ENCODE results near the gene FAM78B.

The FAM78B gene

DNA sequence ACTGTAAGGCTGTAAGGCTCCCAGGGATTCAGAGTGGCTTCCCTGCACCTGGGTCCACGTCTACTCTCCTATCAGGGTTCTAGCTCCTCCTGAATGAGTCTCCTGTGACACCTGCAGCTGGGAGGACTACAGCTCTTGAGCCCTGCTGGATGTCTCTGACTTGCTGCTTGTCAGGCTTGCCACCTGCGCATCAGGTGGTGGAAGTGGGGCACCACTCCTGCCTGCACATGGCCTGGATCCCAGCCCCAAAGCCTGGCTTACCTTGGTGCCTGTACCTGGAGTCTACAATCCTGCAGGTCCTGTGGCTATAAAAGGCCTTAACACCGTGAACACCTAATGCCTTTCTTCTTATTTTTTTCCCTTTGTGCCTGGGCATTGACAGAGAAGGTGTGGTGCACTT, 82.2 kb downstream of the FAM78B start:
- TF ChIP-seq POLR2AphosphoS5 (IDR thresholded peaks at IDR 0.05; ENCODE audit: low read depth, low read length) (no peak), POLR2A (IDR thresholded peaks at IDR 0.05; ENCODE audit: low read depth, low read length) (no peak), TAF1 (IDR thresholded peaks at IDR 0.05; ENCODE audit: borderline replicate concordance, low read depth, low read length) (no peak)
- no peak for DNase-seq (ENCODE audit: insufficient read length)
- FAIRE-seq, result no peak

DNA sequence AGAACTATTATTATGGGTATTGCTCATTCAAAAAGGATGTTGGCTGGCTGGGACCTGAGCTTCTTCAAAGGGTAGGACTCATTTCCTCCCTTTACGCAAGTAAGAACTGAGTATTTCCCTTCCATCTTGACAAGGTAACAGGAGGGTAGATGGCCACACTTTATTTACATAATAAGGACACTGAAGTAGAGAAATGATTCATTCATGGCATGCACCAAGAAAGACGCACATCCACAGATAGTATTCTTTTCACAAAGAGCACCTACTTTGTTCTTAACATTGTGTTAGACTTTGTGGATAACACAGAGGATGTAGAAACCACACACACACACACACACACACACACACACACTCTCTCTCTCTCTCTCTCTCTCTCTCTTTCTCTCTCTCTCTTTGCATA, 82.9 kb downstream of the FAM78B start:
- peak; percentile 53 for FAIRE-seq
- no peak for DNase-seq (ENCODE audit: insufficient read length)
- TF ChIP-seq POLR2A (IDR thresholded peaks at IDR 0.05; ENCODE audit: low read depth, low read length) (no peak), TAF1 (IDR thresholded peaks at IDR 0.05; ENCODE audit: borderline replicate concordance, low read depth, low read length) (no peak), POLR2AphosphoS5 (IDR thresholded peaks at IDR 0.05; ENCODE audit: low read depth, low read length) (no peak)

- DNase-seq (ENCODE audit: insufficient read length) (no peak), FAIRE-seq (no peak)
- TF ChIP-seq POLR2AphosphoS5 (IDR thresholded peaks at IDR 0.05; ENCODE audit: low read depth, low read length) (no peak), POLR2A (IDR thresholded peaks at IDR 0.05; ENCODE audit: low read depth, low read length) (no peak), TAF1 (IDR thresholded peaks at IDR 0.05; ENCODE audit: borderline replicate concordance, low read depth, low read length) (no peak)
Observed at GRCh38 chr1:166082601-166083000, 84.2 kb downstream of the FAM78B start.

- TF ChIP-seq POLR2A (IDR thresholded peaks at IDR 0.05; ENCODE audit: low read depth, low read length) (no peak), TAF1 (IDR thresholded peaks at IDR 0.05; ENCODE audit: borderline replicate concordance, low read depth, low read length) (no peak), POLR2AphosphoS5 (IDR thresholded peaks at IDR 0.05; ENCODE audit: low read depth, low read length) (no peak)
- FAIRE-seq, result peak; percentile 14
- no peak for DNase-seq (ENCODE audit: insufficient read length)
Observed at GRCh38 chr1:166080967-166081870, 85.6 kb downstream of the FAM78B start.

- FAIRE-seq, result no peak
- DNase-seq (ENCODE audit: insufficient read length), result no peak
- TF ChIP-seq POLR2A (IDR thresholded peaks at IDR 0.05; ENCODE audit: low read depth, low read length) (no peak), POLR2AphosphoS5 (IDR thresholded peaks at IDR 0.05; ENCODE audit: low read depth, low read length) (no peak), TAF1 (IDR thresholded peaks at IDR 0.05; ENCODE audit: borderline replicate concordance, low read depth, low read length) (no peak)
Observed at GRCh38 chr1:166080277-166080966, 86.4 kb downstream of the FAM78B start.

DNA sequence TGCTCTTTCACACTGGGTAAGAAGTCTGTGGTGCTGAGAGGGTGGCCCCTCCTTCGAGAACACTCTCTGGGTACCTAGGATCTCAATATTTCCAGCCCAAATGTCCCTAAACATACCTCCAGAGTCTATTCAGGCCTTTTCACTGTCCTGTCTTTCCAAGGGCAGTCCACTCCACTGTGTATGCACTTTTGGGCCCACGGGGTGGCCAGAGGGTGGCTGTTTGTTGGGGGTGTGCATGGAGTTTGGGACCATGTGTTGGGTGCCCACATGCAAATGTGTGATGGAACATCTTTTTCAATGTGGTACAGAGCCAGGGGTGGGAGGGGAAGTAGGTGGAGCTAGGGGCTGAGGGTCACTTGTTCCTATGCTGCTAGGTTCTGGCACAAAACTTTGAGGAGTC, 87.5 kb downstream of the FAM78B start:
- FAIRE-seq (no peak), DNase-seq (ENCODE audit: insufficient read length) (no peak)
- TF ChIP-seq TAF1 (IDR thresholded peaks at IDR 0.05; ENCODE audit: borderline replicate concordance, low read depth, low read length) (no peak), POLR2AphosphoS5 (IDR thresholded peaks at IDR 0.05; ENCODE audit: low read depth, low read length) (no peak), POLR2A (IDR thresholded peaks at IDR 0.05; ENCODE audit: low read depth, low read length) (no peak)

DNA sequence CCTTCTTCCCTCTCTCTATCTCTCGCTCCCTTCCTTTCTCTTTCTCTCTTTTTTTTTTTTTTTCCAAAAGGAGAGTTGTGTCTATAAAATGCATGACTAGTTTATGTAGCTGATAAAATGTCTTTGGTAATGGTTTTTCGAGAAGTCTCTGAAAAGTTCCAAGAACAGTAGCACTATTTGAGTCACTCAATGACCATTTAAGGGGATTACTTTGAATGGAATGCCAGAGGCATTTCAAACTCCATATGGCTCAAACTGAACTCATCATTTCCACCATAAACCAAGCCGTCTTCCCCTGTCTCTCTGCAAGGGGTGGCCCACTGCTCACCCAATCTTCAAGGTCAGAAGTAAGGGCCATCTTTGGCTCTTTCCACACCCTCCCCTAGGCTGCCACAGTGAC, 93.3 kb downstream of the FAM78B start:
- TF ChIP-seq TAF1 (IDR thresholded peaks at IDR 0.05; ENCODE audit: borderline replicate concordance, low read depth, low read length), result no peak
- TF ChIP-seq POLR2A (IDR thresholded peaks at IDR 0.05; ENCODE audit: low read depth, low read length), result no peak
- TF ChIP-seq POLR2AphosphoS5 (IDR thresholded peaks at IDR 0.05; ENCODE audit: low read depth, low read length), result no peak
- DNase-seq (ENCODE audit: insufficient read length) (no peak), FAIRE-seq (no peak)

- no peak for FAIRE-seq
- no peak for DNase-seq (ENCODE audit: insufficient read length)
- TF ChIP-seq POLR2AphosphoS5 (IDR thresholded peaks at IDR 0.05; ENCODE audit: low read depth, low read length) (no peak), TAF1 (IDR thresholded peaks at IDR 0.05; ENCODE audit: borderline replicate concordance, low read depth, low read length) (no peak), POLR2A (IDR thresholded peaks at IDR 0.05; ENCODE audit: low read depth, low read length) (no peak)
Observed at GRCh38 chr1:166069390-166069789, 97.4 kb downstream of the FAM78B start.

GRCh38 chr1:166066107-166066506, 100.7 kb downstream of the FAM78B start:
- DNase-seq (ENCODE audit: insufficient read length) (no peak), FAIRE-seq (no peak)
- no peak for TF ChIP-seq TAF1 (IDR thresholded peaks at IDR 0.05; ENCODE audit: borderline replicate concordance, low read depth, low read length)
- TF ChIP-seq POLR2A (IDR thresholded peaks at IDR 0.05; ENCODE audit: low read depth, low read length), result no peak
- no peak for TF ChIP-seq POLR2AphosphoS5 (IDR thresholded peaks at IDR 0.05; ENCODE audit: low read depth, low read length)

DNA sequence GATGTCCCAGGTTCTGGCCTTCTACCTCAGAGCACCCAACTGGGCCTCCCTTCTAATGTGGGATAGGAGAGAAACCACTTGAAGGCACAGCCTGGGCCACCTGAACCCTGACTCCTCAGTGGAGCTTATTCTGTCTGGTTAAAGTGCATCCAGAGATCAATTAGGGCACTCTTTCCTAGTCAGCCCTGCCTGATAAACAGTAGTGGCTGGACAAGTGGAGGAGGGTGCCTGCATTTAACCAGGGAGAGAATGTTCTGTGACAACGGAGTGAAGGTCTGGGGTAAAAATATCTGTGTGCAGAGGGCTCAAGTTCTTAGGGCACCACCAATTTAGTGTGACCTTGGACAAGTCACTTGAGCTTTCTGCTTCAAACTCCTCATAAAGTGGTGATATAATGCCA, 101.8 kb downstream of the FAM78B start:
- TF ChIP-seq TAF1 (IDR thresholded peaks at IDR 0.05; ENCODE audit: borderline replicate concordance, low read depth, low read length) (no peak), POLR2AphosphoS5 (IDR thresholded peaks at IDR 0.05; ENCODE audit: low read depth, low read length) (no peak), POLR2A (IDR thresholded peaks at IDR 0.05; ENCODE audit: low read depth, low read length) (no peak)
- FAIRE-seq (no peak), DNase-seq (ENCODE audit: insufficient read length) (no peak)

- no peak for DNase-seq (ENCODE audit: insufficient read length)
- no peak for FAIRE-seq
- no peak for TF ChIP-seq POLR2AphosphoS5 (IDR thresholded peaks at IDR 0.05; ENCODE audit: low read depth, low read length)
- no peak for TF ChIP-seq TAF1 (IDR thresholded peaks at IDR 0.05; ENCODE audit: borderline replicate concordance, low read depth, low read length)
- TF ChIP-seq POLR2A (IDR thresholded peaks at IDR 0.05; ENCODE audit: low read depth, low read length), result no peak
Observed at GRCh38 chr1:166064313-166064926, 102.4 kb downstream of the FAM78B start.
